ENCODE data around the gene NFS1.
A peak's percentile ranks its signal among the peaks of the same experiment; 100 is the strongest.
"Not testable (repeated sequence)": the region's sequence is repeated elsewhere in the genome, so short reads cannot be mapped to it uniquely, and the experiment has no call there.

Gene NFS1

DNA sequence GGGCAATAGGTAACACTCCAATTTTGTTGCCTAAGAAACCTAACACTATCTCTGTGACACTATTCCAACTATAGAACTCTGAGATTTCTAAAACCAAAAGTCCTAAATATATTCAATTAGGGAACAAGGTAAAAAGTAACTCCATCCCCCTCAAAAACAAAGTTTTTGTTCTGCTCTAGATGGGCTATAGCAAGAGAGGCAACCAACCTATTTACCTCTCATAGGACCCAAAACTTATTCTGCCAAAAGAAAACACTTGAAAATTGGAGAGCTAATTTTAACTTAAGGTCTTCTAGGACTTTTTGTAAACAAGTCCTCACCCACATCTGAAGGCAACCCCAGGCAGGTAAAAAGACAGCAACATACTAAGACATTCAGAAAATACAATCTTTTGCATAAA lies 35.2 kb upstream of the NFS1 start:
- peaks cover 60% of the 10 kb centered on the region for H3K4me1 Mint-ChIP-seq
- H3K27ac Mint-ChIP-seq, result peak overlapping the region; percentile 30
- DNase-seq, result no peak
- no peaks in the 10 kb centered on the region for H3K9me3 Mint-ChIP-seq
- CTCF ChIA-PET, result no interaction called here
- peaks cover 58% of the 10 kb centered on the region for H3K36me3 Mint-ChIP-seq
- H3K4me3 Mint-ChIP-seq, result peak overlapping the region; percentile 11
- H3K27me3 Mint-ChIP-seq, result no peaks in the 10 kb centered on the region

DNA sequence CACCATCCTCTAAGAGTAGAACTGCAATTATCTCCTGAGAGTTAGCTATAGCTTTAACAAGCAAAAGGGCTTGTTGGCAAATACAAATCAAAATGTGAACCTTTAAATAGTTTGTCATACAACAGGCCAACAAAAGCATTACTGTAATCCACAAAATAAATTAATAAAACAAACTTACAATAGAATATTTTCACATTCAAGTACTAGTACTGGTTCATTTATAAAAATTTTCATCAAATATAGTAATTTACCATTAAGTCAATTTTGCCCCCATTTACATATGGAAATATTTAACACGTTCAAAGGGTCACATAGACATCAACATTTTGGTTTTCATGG lies 33.5 kb upstream of the NFS1 start:
- CTCF ChIA-PET, result no interaction called here
- H3K27ac Mint-ChIP-seq, result no peak overlapping the region
- no peaks in the 10 kb centered on the region for H3K27me3 Mint-ChIP-seq
- no peak overlapping the region for H3K4me3 Mint-ChIP-seq
- no peaks in the 10 kb centered on the region for H3K9me3 Mint-ChIP-seq
- peaks cover 49% of the 10 kb centered on the region for H3K36me3 Mint-ChIP-seq
- peaks cover 45% of the 10 kb centered on the region for H3K4me1 Mint-ChIP-seq
- no peak for DNase-seq

- no peaks in the 10 kb centered on the region for H3K9me3 Mint-ChIP-seq
- DNase-seq, result no peak
- H3K36me3 Mint-ChIP-seq, result peaks cover 46% of the 10 kb centered on the region
- no peak overlapping the region for H3K27ac Mint-ChIP-seq
- H3K4me1 Mint-ChIP-seq, result peaks cover 45% of the 10 kb centered on the region
- no peak overlapping the region for H3K4me3 Mint-ChIP-seq
- no peaks in the 10 kb centered on the region for H3K27me3 Mint-ChIP-seq
- CTCF ChIA-PET, result interaction anchor here (1.3 to 1.8 kb wide), 2 partner anchors 8 to 12 kb away, joined by 3 to 10 read pairs; no protein-coding TSS in a partner anchor
Observed at GRCh38 chr20:35731862-35732643, 32.9 kb upstream of the NFS1 start.

DNA sequence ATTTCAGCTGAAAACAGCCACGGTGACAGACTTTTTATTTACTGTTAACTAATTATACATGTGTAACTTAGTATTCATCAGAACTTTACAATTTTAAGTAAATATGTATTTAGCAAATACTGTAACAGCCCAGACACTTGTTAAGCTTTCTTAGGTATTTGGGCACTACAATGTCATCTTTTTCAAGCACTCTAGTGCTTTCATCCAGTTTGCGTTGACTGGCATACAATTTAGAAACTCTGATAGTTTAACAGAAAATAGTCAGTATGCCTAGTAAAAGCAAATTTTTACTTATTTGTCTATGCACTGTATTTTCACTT lies 32.3 kb upstream of the NFS1 start:
- CTCF ChIA-PET, result interaction anchor here (1.3 to 1.8 kb wide), 2 partner anchors 8 to 12 kb away, joined by 3 to 10 read pairs; no protein-coding TSS in a partner anchor
- Mint-ChIP-seq H3K9me3 (no peaks in the 10 kb centered on the region), H3K27ac (no peak overlapping the region), H3K36me3 (peaks cover 50% of the 10 kb centered on the region), H3K27me3 (no peaks in the 10 kb centered on the region), H3K4me1 (peaks cover 48% of the 10 kb centered on the region), H3K4me3 (no peak overlapping the region)
- no peak for DNase-seq

DNA sequence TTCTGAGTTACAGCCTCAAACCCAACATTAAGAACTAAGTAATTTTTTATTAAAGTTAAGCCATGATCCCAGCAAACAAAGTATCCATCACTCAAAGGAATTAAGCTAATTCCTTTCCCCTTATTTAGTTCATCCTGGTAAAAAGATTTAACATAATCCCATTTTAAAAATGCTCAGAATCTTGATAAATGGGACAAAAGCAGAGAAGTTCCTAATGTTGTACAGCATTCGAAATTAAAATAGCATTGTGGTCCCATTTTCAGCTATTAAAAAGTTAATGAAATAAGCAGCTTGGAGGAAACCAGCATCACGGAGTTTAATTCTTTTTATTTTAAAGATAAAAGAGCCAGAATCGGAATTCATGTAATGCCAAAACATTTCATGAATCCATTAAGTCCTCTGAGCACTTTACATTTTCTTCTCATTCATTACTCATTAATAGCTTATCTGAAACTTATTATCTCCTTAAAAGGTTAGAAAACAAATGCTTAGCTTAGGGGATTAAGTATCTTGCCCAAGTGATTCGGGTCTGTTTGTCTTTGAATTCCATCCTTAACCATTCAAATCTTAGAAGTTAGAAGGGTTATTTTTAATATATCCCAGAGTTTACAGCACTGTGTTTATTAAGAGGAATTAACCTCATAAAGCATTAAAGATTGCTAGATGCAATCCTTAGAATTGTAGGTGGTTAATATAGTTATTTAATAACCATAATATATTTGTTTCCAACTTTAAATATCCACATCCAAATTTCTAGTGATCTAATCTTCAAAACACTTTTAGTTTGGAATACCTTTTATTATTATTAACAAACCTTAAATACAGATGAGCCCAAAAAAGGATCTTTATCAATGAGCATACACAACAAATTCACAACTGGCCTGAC lies 31.7 kb upstream of the NFS1 start:
- no peak overlapping the region for H3K4me3 Mint-ChIP-seq
- H3K36me3 Mint-ChIP-seq, result peaks cover 47% of the 10 kb centered on the region
- CTCF ChIA-PET, result interaction anchor here (1.3 to 1.8 kb wide), 3 partner anchors 9 to 218 kb away, joined by 3 to 10 read pairs (median 3); no protein-coding TSS in a partner anchor
- peaks cover 42% of the 10 kb centered on the region for H3K4me1 Mint-ChIP-seq
- H3K27me3 Mint-ChIP-seq, result no peaks in the 10 kb centered on the region
- DNase-seq, result no peak
- H3K27ac Mint-ChIP-seq, result no peak overlapping the region
- H3K9me3 Mint-ChIP-seq, result no peaks in the 10 kb centered on the region

GRCh38 chr20:35729836-35730582 lies 30.9 kb upstream of the NFS1 start:
- peaks cover 39% of the 10 kb centered on the region for H3K4me1 Mint-ChIP-seq
- no peaks in the 10 kb centered on the region for H3K9me3 Mint-ChIP-seq
- H3K4me3 Mint-ChIP-seq, result no peak overlapping the region
- no peak overlapping the region for H3K27ac Mint-ChIP-seq
- CTCF ChIA-PET, result interaction anchor here (1.4 to 1.8 kb wide), 2 partner anchors 10 to 218 kb away, joined by 3 to 10 read pairs; no protein-coding TSS in a partner anchor
- no peaks in the 10 kb centered on the region for H3K27me3 Mint-ChIP-seq
- no peak for DNase-seq
- H3K36me3 Mint-ChIP-seq, result peaks cover 49% of the 10 kb centered on the region

- H3K4me1 Mint-ChIP-seq, result peaks cover 35% of the 10 kb centered on the region
- H3K27me3 Mint-ChIP-seq, result no peaks in the 10 kb centered on the region
- CTCF ChIA-PET, result interaction anchor here (1.4 kb wide), 1 partner anchor 217 kb away, joined by 3 read pairs; no protein-coding TSS in a partner anchor
- H3K36me3 Mint-ChIP-seq, result peaks cover 51% of the 10 kb centered on the region
- no peak overlapping the region for H3K4me3 Mint-ChIP-seq
- DNase-seq, result no peak
- no peaks in the 10 kb centered on the region for H3K9me3 Mint-ChIP-seq
- no peak overlapping the region for H3K27ac Mint-ChIP-seq
Observed at GRCh38 chr20:35729283-35729807, 30.2 kb upstream of the NFS1 start.

GRCh38 chr20:35726842-35727711 lies 27.9 kb upstream of the NFS1 start:
- CTCF ChIA-PET, result no interaction called here

DNA sequence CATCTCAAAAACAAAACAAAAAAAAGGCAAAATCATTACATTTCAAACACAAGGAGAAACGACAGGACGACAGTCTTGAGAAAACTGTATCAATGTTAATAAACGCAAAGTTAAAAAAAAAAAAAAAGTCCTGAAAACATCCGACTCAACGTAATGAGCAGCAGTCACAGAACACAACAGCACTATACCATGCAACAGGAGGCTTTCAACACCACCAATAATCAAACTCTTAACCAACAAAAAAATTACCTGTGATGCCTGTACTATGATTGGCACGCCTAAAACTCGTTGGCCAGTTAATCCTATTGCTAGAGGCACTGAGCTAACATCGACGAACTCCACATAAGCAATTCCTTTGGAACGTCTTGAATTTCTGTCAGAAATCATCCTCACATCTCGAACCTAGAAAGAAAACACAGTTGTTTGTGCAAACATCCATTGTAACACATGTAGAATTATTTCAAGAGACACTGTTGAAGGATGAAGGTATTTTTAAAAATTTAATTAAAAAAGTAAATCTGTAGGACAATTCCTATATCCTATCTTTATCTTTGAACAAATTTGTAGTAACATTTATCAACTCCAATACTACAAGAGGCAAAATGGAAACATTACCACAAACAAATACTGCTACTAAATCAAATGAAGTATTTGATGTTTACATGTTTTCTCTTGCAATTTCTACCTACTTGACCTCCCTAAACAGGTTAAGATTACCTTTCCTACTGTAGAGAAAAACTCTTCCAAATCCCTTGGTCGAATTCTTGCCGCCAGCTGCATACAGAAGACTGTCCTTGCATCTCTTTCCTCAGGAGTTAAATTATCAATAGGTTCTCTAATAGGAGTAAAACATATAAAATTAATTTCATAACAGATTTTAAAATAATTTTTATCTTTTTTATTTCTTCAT lies 25.4 kb upstream of the NFS1 start:
- Mint-ChIP-seq H3K4me3 (no peak overlapping the region), H3K36me3 (peaks cover 58% of the 10 kb centered on the region), H3K27me3 (no peaks in the 10 kb centered on the region), H3K9me3 (no peaks in the 10 kb centered on the region), H3K4me1 (peaks cover 24% of the 10 kb centered on the region), H3K27ac (no peak overlapping the region)
- no peak for DNase-seq
- CTCF ChIA-PET, result interaction anchor here (1.0 kb wide), 1 partner anchor 15 kb away, joined by 5 read pairs; no protein-coding TSS in a partner anchor

More at GRCh38 chr20:35726842-35727711, 27.9 kb upstream of the NFS1 start:
- no peak overlapping the region for H3K4me3 Mint-ChIP-seq
- no peaks in the 10 kb centered on the region for H3K27me3 Mint-ChIP-seq
- no peaks in the 10 kb centered on the region for H3K9me3 Mint-ChIP-seq
- H3K4me1 Mint-ChIP-seq, result peaks cover 23% of the 10 kb centered on the region
- no peak for DNase-seq
- peaks cover 53% of the 10 kb centered on the region for H3K36me3 Mint-ChIP-seq
- no peak overlapping the region for H3K27ac Mint-ChIP-seq

DNA sequence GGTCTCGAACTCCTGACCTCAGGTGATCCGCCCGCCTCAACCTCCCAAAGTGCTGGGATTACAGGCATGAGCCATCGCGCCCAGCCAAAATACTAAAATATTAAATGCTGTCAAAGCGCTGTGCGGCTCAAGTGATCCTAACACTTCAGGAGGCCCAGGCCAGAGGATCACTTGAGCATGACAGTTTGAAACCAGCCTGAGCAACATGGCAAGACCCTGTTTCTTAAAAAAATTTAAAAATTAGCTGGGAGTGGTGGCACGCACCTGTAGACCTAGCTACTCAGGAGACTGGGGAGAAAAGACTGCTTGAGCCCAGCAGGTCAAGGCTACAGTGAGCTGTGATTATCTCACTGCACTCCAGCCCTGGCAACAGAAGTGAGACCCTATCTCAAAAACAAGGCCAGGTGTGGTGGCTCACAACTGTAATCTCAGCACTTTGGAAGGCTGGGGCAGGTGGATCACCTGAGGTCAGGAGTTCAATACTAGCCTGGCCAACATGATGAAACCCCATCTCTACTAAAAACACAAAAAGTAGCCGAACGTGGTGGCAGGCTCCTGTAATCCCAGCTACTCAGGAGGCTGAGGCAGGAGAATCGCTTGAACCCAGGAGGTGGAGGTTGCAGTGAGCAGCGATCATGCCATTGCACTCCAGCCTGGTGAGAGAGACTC lies 24.6 kb upstream of the NFS1 start:
- H3K9me3 Mint-ChIP-seq, H3K4me3 Mint-ChIP-seq, DNase-seq, H3K27ac Mint-ChIP-seq, H3K27me3 Mint-ChIP-seq: not testable (repeated sequence)
- peaks cover 58% of the 10 kb centered on the region for H3K36me3 Mint-ChIP-seq
- peaks cover 24% of the 10 kb centered on the region for H3K4me1 Mint-ChIP-seq
- CTCF ChIA-PET, result interaction anchor here (1.0 kb wide), 1 partner anchor 16 kb away, joined by 5 read pairs; no protein-coding TSS in a partner anchor

GRCh38 chr20:35723275-35723639 lies 24.1 kb upstream of the NFS1 start:
- Mint-ChIP-seq H3K36me3 (peaks cover 55% of the 10 kb centered on the region), H3K4me1 (peaks cover 24% of the 10 kb centered on the region)
- not testable (repeated sequence) for H3K27me3 Mint-ChIP-seq, H3K4me3 Mint-ChIP-seq, H3K27ac Mint-ChIP-seq, DNase-seq, H3K9me3 Mint-ChIP-seq
- CTCF ChIA-PET, result interaction anchor here (1.0 kb wide), 1 partner anchor 17 kb away, joined by 5 read pairs; no protein-coding TSS in a partner anchor

DNA sequence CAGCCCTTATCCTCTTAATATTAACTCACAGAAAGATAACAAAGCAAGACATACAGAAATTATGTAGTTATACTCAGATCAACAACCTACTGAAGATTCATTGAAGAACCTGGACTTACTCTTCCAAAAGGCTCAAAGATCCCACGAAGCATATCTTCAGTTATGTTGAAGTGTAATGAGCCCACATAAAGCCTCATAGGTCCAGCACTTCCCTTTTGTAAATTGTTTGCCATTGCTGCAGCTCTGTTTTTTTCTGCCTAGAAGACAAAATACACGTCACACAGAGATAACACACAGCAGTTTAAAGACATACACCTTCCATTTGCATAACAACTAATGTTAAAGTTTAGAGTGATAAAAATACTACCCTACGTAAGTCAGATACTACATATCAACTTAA lies 22.5 kb upstream of the NFS1 start:
- no peaks in the 10 kb centered on the region for H3K9me3 Mint-ChIP-seq
- peaks cover 62% of the 10 kb centered on the region for H3K36me3 Mint-ChIP-seq
- CTCF ChIA-PET, result interaction anchor here (1.0 kb wide), 1 partner anchor 22 kb away, joined by 3 read pairs; no protein-coding TSS in a partner anchor
- no peaks in the 10 kb centered on the region for H3K27me3 Mint-ChIP-seq
- H3K27ac Mint-ChIP-seq, result no peak overlapping the region
- H3K4me3 Mint-ChIP-seq, result no peak overlapping the region
- H3K4me1 Mint-ChIP-seq, result peaks cover 30% of the 10 kb centered on the region
- no peak for DNase-seq

Measured in activated naive CD4-positive, alpha-beta T cell treated with anti-CD3 and anti-CD28 coated beads, Interleukin-2, amount 10 ng/mL, durations not matched to agents 7 days and 5 days (primary cell).